Breast epithelium (tissue), 4 donors: Measurements from ENCODE around the gene TCTN2. TPM values are rescaled to one million over a fixed set of nuclear protein-coding genes. Genes with fewer than 3 reads are reported as not detected.

ENCODE experiments used
- DNase-seq, 2 donors: peaks; one replicate each; pipeline ENCODE4 v3.0.0-alpha.2; 2019; ENCODE audit warnings: low spot score in 2 of 2
- H3K27ac ChIP-seq, 2 donors: fragments of 200-600 bp; sonication (generic) in 1 of 2; one replicate each; pipeline ENCODE4 v1.5.1; 2016 to 2019; ENCODE audit warnings: mild to moderate bottlenecking in 1 of 2
- H3K27me3 ChIP-seq, 2 donors: fragments of 200-600 bp; sonication (generic) in 1 of 2; one replicate each; pipeline versions ENCODE4 v1.5.1 to v1.6.0; 2017 to 2019; ENCODE audit warnings: control low read depth in 1 of 2, mild to moderate bottlenecking in 1 of 2
- H3K36me3 ChIP-seq: fragments of 200-600 bp; one replicate; pipeline ENCODE4 v1.5.1; 2019
- H3K4me1 ChIP-seq, 2 donors: fragments of 200-600 bp; sonication (generic); one replicate each; pipeline ENCODE4 v1.5.1; 2016 to 2019; ENCODE audit warnings: control low read depth in 1 of 2
- H3K4me3 ChIP-seq, 3 donors: fragments of 200-600 bp; sonication (generic); 1 replicate in 2 of 3; 2 replicates in 1 of 3; pipeline ENCODE4 v1.5.1; 2016 to 2019; ENCODE audit warnings: mild to moderate bottlenecking in 3 of 3, moderate library complexity in 2 of 3
- H3K9me3 ChIP-seq, 2 donors: fragments of 200-600 bp; sonication (generic) in 1 of 2; one replicate each; pipeline ENCODE4 v1.5.1; 2016 to 2019; ENCODE audit warnings: control low read depth in 1 of 2
- POLR2A ChIP-seq: fragments of 450-650 bp; IDR thresholded peaks from one replicate; pipeline ENCODE4 v1.6.1; 2016; ENCODE audit warnings: antibody characterized with exemption, mild to moderate bottlenecking, moderate library complexity
- POLR2AphosphoS5 ChIP-seq, 3 donors: sonication (generic); formaldehyde crosslinking; IDR thresholded peaks; one replicate each; pipeline ENCODE4 v1.6.1; 2017; ENCODE audit warnings: antibody characterized with exemption in 3 of 3
- intact Hi-C: fragments of 100-400 bp; cut with DNase I; formaldehyde crosslinking; loops from one replicate; pipeline ENCODE4 v1.15.1; 2023; ENCODE audit warnings: low total_unique reads
- total RNA-seq, 3 donors: library from RNA; depleted of rRNA; stranded (reverse); fragments of >200 nt; gene quantifications; one replicate each; pipeline ENCODE4 v1.1.0, GENCODE V29; 2016
- TF ChIP-seq, protein P1 (sequence below), 3 donors: fragments of 450-650 bp; IDR thresholded peaks; one replicate each; pipeline ENCODE4 v1.5.1; 2016 to 2017; ENCODE audit warnings: antibody characterized with exemption in 3 of 3, mild to moderate bottlenecking in 3 of 3, moderate library complexity in 3 of 3

The TCTN2 gene
- total RNA-seq, 3 donors from 2014 or later: 11.5 to 22.2 (median 13.1) TPM

DNA sequence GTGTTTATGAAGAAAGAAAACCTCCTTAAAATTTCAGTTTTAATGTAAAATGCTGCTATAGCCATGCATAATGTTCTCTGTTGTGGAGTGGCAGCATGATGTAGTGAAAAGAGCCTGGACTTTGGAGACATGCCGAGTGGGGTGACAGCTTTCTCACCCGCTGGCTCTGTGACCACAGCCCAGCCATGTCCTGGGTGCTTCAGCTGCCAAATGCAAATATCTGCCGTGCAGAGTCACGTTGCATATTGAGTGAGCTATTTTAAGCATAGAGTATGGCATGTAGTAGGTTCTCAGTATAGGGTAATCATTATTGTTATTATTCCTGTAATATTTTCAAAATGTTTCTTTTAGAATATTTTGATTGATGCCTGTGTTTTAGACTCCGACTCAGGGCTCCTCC, 15.5 kb upstream of the TCTN2 start:
- Histone ChIP-seq H3K4me3 (no peak overlapping the region), H3K27ac (no peak overlapping the region), H3K36me3 (no peaks in the 10 kb centered on the region), H3K9me3 (no peaks in the 10 kb centered on the region), H3K4me1 (no peaks in the 10 kb centered on the region), H3K27me3 (no peaks in the 10 kb centered on the region)
- TF ChIP-seq POLR2A (no peak), POLR2AphosphoS5 (IDR thresholded peaks at IDR 0.05) (no peak)
- TF ChIP-seq, protein P1, sequence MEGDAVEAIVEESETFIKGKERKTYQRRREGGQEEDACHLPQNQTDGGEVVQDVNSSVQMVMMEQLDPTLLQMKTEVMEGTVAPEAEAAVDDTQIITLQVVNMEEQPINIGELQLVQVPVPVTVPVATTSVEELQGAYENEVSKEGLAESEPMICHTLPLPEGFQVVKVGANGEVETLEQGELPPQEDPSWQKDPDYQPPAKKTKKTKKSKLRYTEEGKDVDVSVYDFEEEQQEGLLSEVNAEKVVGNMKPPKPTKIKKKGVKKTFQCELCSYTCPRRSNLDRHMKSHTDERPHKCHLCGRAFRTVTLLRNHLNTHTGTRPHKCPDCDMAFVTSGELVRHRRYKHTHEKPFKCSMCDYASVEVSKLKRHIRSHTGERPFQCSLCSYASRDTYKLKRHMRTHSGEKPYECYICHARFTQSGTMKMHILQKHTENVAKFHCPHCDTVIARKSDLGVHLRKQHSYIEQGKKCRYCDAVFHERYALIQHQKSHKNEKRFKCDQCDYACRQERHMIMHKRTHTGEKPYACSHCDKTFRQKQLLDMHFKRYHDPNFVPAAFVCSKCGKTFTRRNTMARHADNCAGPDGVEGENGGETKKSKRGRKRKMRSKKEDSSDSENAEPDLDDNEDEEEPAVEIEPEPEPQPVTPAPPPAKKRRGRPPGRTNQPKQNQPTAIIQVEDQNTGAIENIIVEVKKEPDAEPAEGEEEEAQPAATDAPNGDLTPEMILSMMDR (IDR thresholded peaks at IDR 0.05): no peak
- intact Hi-C loops: no loop called here
- no peak for DNase-seq

DNA sequence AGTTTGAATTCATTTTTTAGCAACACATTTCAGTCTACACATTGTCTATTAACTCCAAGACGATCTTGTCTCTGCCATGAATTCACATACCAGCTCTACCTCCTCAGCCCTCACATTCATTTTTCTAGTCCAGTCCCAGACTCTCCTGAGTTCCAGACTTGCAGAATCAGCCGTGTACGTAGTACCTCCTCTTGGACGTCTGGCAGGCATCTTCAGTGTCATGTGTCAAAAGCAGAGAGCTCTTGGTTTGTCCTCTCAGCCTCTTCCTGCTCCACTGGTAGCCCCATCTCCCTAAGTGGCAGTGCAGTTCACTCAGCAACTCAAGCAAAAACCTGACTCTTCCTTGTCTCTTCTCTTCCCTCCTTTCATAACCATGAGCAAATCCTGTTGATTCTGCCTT, 14.5 kb upstream of the TCTN2 start:
- intact Hi-C loops: no loop called here
- H3K36me3 ChIP-seq: no peaks in the 10 kb centered on the region
- no peak for DNase-seq

DNA sequence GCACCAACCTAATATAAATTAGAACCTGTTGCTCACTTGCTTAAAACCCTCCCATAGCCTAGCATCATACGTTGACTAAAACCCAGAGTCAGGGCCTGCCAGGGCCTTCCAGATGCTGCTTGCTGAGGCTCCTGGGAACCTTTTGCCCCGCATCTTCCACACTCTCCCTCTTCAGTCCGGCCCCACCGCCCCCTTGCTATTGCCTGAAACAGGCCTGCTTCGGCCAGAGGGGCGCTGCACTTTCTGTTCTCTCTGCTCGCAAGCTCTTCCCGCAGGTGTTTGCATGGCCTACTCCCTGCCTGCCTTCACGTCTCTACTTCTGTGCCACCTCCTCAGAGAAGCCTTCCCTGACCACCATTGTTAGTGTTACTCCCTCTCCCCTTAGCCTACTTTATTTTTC, 13.7 kb upstream of the TCTN2 start:
- Histone ChIP-seq H3K27me3 (no peaks in the 10 kb centered on the region), H3K9me3 (no peaks in the 10 kb centered on the region), H3K4me3 (no peak overlapping the region), H3K36me3 (no peaks in the 10 kb centered on the region), H3K4me1 (no peaks in the 10 kb centered on the region), H3K27ac (no peak overlapping the region)
- intact Hi-C loops: no loop called here
- DNase-seq: no peak
- TF ChIP-seq POLR2A (no peak), POLR2AphosphoS5 (IDR thresholded peaks at IDR 0.05) (no peak)
- TF ChIP-seq, protein P1 (IDR thresholded peaks at IDR 0.05): no peak

More for the DNA sequence above, 14.5 kb upstream of the TCTN2 start:
- no peaks in the 10 kb centered on the region for H3K27me3 ChIP-seq
- no peak overlapping the region for H3K4me3 ChIP-seq
- H3K27ac ChIP-seq: no peak overlapping the region
- H3K9me3 ChIP-seq: no peaks in the 10 kb centered on the region
- TF ChIP-seq POLR2A (no peak), POLR2AphosphoS5 (IDR thresholded peaks at IDR 0.05) (no peak)
- TF ChIP-seq, protein P1 (IDR thresholded peaks at IDR 0.05): no peak
- H3K4me1 ChIP-seq: no peaks in the 10 kb centered on the region

DNA sequence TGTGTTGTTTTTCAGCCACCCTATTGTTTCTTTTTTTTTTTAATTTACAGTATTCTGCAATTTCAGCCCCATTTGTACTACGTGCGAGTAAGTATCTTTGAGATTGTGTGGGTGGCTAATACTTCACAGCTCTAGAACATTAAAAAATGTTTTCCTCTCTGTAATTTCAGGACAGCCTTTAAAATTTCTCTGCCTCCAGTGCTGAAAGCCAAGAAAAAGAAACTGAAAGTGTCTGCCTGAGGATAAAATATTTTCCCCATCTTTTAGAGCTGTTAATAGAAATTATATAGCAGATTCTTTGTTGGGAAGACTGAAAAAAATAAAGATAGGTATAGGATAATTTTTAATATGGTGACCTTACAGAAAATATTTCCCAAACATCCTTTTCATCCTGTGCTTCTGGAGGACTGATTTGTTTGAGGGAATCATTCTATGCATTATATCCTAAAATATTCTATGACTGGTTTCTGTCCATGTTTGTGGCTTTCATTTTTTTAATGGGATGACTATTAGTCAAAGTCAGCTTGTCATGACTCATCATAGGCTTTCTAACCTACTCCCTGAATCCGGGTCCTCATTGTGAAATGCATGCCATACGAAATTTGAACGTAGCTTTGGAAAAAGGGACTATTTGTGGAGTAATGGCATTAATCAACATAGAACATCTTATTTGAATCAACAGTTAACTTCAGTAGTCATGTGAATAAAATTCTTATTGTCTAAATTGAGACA, 10.8 kb upstream of the TCTN2 start:
- TF ChIP-seq POLR2AphosphoS5 (IDR thresholded peaks at IDR 0.05) (no peak), POLR2A (no peak)
- TF ChIP-seq, protein P1 (IDR thresholded peaks at IDR 0.05): no peak
- Histone ChIP-seq H3K27me3 (no peaks in the 10 kb centered on the region), H3K4me3 (no peak overlapping the region), H3K4me1 (no peaks in the 10 kb centered on the region), H3K36me3 (no peaks in the 10 kb centered on the region), H3K27ac (no peak overlapping the region), H3K9me3 (no peaks in the 10 kb centered on the region)
- no peak for DNase-seq
- intact Hi-C loops: no loop called here

DNA sequence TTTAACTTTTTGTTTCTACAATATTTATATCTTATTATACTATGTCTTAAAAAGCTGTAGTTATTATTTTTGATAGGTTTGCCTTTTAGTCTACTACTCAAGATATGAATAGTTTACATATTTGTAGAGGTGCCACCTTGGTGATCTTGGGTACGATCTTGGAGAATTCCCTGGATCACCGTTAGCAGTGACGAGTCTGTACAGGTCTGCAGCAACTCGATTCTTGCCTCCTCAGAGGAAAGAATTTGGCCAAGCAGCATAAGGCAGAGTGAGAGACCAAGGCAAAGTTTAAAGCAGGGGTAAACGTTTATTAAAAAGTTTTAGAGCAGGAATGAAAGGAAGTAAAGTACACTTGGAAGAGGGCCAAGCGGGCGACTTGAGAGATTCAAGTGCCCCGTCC, 3.1 kb upstream of the TCTN2 start:
- TF ChIP-seq POLR2AphosphoS5 (IDR thresholded peaks at IDR 0.05) (no peak), POLR2A (no peak)
- TF ChIP-seq, protein P1 (IDR thresholded peaks at IDR 0.05): no peak
- intact Hi-C loops: loop anchor here (2.0 kb wide), 1 partner anchor 67 kb away; no protein-coding TSS in a partner anchor
- no peaks in the 10 kb centered on the region for H3K27me3 ChIP-seq
- peaks cover 0 to 4% of the 10 kb centered on the region in 2 donors for H3K4me1 ChIP-seq
- no peak for DNase-seq
- H3K4me3 ChIP-seq: no peak overlapping the region
- no peaks in the 10 kb centered on the region for H3K36me3 ChIP-seq
- H3K9me3 ChIP-seq: no peaks in the 10 kb centered on the region
- no peak overlapping the region for H3K27ac ChIP-seq
